ENCODE results near the gene GLDC.
A peak's percentile ranks its signal among the peaks of the same experiment; 100 is the strongest.
"Not testable (repeated sequence)": the region's sequence is repeated elsewhere in the genome, so short reads cannot be mapped to it uniquely, and the experiment has no call there.

Gene GLDC

GRCh38 chr9:6645355-6646292 lies at the start of gene GLDC:
TSS of gene GLDC (minus strand) at chr9:6645729. CDS start at chr9:6645499, 230 bp downstream.
- DNase-seq: peak; percentile 67
- no peaks in the 10 kb centered on the region for H3K36me3 Mint-ChIP-seq
- no peak within 1 kb of the TSS for H3K27ac Mint-ChIP-seq
- peak within 1 kb of the TSS; percentile 72 for H3K4me3 Mint-ChIP-seq
- peaks cover 88% of the 10 kb centered on the region for H3K27me3 Mint-ChIP-seq
- CTCF ChIA-PET: interaction anchor here (1.4 kb wide), 1 partner anchor 77 kb away, joined by 6 read pairs; no protein-coding TSS in a partner anchor
- H3K9me3 Mint-ChIP-seq: no peaks in the 10 kb centered on the region
- peaks cover 21% of the 10 kb centered on the region for H3K4me1 Mint-ChIP-seq

DNA sequence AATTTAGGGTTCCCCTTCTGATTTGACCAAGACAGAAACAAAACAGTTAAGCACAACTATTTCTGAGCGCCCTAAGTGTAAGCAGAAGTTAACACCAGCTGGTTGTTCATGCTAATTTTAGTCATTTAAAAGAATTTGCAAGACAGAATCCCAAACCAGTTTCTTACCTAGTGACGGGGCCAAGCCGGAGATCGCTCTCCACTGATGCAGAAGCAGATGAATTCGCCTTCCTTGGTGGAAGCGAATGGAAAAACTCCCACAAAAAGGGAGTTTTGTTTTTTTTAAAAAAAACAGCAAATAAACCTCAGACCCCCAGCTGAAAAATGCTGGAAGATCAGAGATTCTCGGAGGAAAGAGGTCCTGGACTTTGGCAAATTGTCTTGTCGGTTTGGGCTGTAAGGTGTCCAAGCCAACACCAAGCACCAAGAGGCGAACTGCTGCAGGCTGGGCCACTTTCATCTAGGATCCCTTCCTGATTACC lies 47.4 kb upstream of the GLDC start:
- H3K4me3 Mint-ChIP-seq: no peak overlapping the region
- no peaks in the 10 kb centered on the region for H3K27me3 Mint-ChIP-seq

DNA sequence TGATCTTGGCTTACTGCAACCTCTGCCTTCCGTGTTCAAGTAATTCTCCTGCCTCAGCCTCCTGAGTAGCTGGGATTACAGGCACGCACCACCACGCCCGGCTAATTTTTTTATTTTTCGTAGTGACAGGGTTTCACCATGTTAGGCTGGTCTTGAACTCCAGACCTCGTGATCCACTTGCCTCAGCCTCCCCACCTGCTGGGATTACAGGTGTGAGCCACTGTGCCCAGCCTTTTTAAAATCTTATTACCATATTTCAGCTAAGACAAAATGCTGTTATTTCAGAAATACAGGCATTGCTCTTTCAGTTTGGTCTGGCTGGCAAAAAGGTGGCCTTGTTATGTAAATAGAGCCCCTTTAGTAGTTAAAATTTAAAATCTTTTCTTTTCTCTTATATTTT lies 46.9 kb upstream of the GLDC start:
- CTCF ChIA-PET: interaction anchor here (0.6 kb wide), 1 partner anchor 11 kb away, joined by 3 read pairs; no protein-coding TSS in a partner anchor
- Mint-ChIP-seq H3K27ac (no peak overlapping the region), H3K4me3 (no peak overlapping the region), H3K36me3 (no peaks in the 10 kb centered on the region), H3K27me3 (no peaks in the 10 kb centered on the region), H3K4me1 (peaks cover 7% of the 10 kb centered on the region), H3K9me3 (no peaks in the 10 kb centered on the region)
- no peak for DNase-seq

More for the DNA sequence above, 47.4 kb upstream of the GLDC start:
- Mint-ChIP-seq H3K4me1 (peaks cover 7% of the 10 kb centered on the region), H3K27ac (no peak overlapping the region), H3K36me3 (no peaks in the 10 kb centered on the region), H3K9me3 (no peaks in the 10 kb centered on the region)
- no peak for DNase-seq
- CTCF ChIA-PET: interaction anchor here (1.1 kb wide), 1 partner anchor 10 kb away, joined by 3 read pairs; no protein-coding TSS in a partner anchor

DNA sequence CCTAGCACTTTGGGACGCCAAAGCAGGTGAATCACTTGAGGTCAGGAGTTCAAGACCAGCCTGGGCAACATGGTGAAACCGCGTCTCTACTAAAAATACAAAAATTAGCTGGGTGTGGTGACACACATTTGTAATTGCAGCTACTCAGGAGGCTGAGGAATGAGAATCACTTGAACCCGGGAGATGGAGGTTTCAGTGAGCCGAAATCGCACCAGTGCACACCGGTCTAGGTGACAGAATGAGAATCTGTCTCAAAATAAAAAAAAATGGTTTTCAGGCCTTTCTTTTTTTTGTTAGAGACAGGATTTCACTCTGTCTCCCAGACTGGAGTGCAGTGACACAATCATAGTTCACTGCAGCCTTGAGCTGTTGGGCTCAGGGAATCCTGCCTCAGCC lies 45.1 kb upstream of the GLDC start:
- not testable (repeated sequence) for H3K27ac Mint-ChIP-seq, H3K4me3 Mint-ChIP-seq, H3K9me3 Mint-ChIP-seq, H3K27me3 Mint-ChIP-seq, H3K4me1 Mint-ChIP-seq, H3K36me3 Mint-ChIP-seq, DNase-seq
- CTCF ChIA-PET: interaction anchor here (0.6 to 1.2 kb wide), 2 partner anchors 48 to 663 kb away, joined by 3 read pairs; no protein-coding TSS in a partner anchor

- Mint-ChIP-seq H3K9me3 (no peaks in the 10 kb centered on the region), H3K27ac (peak overlapping the region; percentile 14)
Observed at GRCh38 chr9:6689893-6690674, 44.6 kb upstream of the GLDC start.

GRCh38 chr9:6687180-6687579 lies 41.7 kb upstream of the GLDC start:
- Mint-ChIP-seq H3K27ac (no peak overlapping the region), H3K36me3 (peaks cover 3% of the 10 kb centered on the region), H3K9me3 (no peaks in the 10 kb centered on the region), H3K4me1 (peaks cover 20% of the 10 kb centered on the region), H3K27me3 (no peaks in the 10 kb centered on the region), H3K4me3 (no peak overlapping the region)
- no peak for DNase-seq
- CTCF ChIA-PET: interaction anchor here (0.8 to 1.4 kb wide), 2 partner anchors 43 to 102 kb away, joined by 3 read pairs; no protein-coding TSS in a partner anchor

More at GRCh38 chr9:6689893-6690674, 44.6 kb upstream of the GLDC start:
- Mint-ChIP-seq H3K36me3 (no peaks in the 10 kb centered on the region), H3K4me3 (no peak overlapping the region), H3K4me1 (peaks cover 7% of the 10 kb centered on the region), H3K27me3 (no peaks in the 10 kb centered on the region)
- CTCF ChIA-PET: interaction anchor here (0.6 to 1.4 kb wide), 3 partner anchors 48 to 663 kb away, joined by 3 read pairs; no protein-coding TSS in a partner anchor
- no peak for DNase-seq

GRCh38 chr9:6686396-6686795 lies 40.9 kb upstream of the GLDC start:
- no peak overlapping the region for H3K27ac Mint-ChIP-seq
- DNase-seq: no peak
- H3K4me3 Mint-ChIP-seq: no peak overlapping the region
- H3K4me1 Mint-ChIP-seq: peaks cover 20% of the 10 kb centered on the region
- CTCF ChIA-PET: interaction anchor here (0.8 to 1.4 kb wide), 2 partner anchors 44 to 101 kb away, joined by 3 read pairs; no protein-coding TSS in a partner anchor
- H3K36me3 Mint-ChIP-seq: peaks cover 3% of the 10 kb centered on the region
- no peaks in the 10 kb centered on the region for H3K27me3 Mint-ChIP-seq
- H3K9me3 Mint-ChIP-seq: no peaks in the 10 kb centered on the region

DNA sequence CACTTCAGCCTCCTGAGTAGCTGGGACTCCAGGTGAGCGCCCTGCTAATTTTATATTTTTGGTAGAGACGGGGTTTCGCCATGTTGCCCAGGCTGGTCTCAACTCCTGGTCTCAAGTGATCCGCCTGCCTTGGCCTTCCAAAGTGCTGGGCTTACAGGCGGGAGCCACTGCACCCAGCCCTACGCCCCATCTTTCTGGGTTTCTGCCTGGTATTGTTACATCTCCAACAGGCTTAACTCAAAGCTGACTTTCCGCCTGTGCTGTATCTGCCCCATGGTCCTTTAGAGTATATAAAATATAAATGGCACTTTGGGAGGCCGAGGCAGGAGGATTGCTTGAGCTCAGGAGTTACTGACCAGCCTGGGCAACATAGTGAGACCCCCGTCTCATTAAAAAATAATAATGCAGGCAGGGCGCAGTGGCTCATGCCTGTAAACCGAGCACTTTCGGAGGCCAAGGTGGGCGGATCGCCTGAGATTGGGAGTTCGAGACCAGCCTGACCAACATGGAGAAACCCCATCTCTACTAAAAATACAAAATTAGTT lies 36.5 kb upstream of the GLDC start:
- DNase-seq: no peak

GRCh38 chr9:6681147-6681956 lies 35.8 kb upstream of the GLDC start:
- DNase-seq: peak; percentile 95
- CTCF ChIA-PET: interaction anchor here (0.6 to 1.7 kb wide), 3 partner anchors 11 to 658 kb away, joined by 3 to 5 read pairs (median 3); no protein-coding TSS in a partner anchor
- Mint-ChIP-seq H3K4me3 (peak overlapping the region; percentile 91), H3K9me3 (no peaks in the 10 kb centered on the region), H3K27me3 (no peaks in the 10 kb centered on the region), H3K4me1 (peaks cover 21% of the 10 kb centered on the region), H3K36me3 (peaks cover 3% of the 10 kb centered on the region), H3K27ac (peak overlapping the region; percentile 100)

More for the DNA sequence above, 36.5 kb upstream of the GLDC start:
- H3K27me3 Mint-ChIP-seq: no peaks in the 10 kb centered on the region
- CTCF ChIA-PET: interaction anchor here (0.6 to 1.7 kb wide), 5 partner anchors 10 to 658 kb away, joined by 3 to 5 read pairs (median 3); no protein-coding TSS in a partner anchor
- peaks cover 3% of the 10 kb centered on the region for H3K36me3 Mint-ChIP-seq
- H3K27ac Mint-ChIP-seq: peak overlapping the region; percentile 100
- H3K4me3 Mint-ChIP-seq: peak overlapping the region; percentile 91
- H3K4me1 Mint-ChIP-seq: peaks cover 21% of the 10 kb centered on the region
- no peaks in the 10 kb centered on the region for H3K9me3 Mint-ChIP-seq

- Mint-ChIP-seq H3K4me1 (peaks cover 21% of the 10 kb centered on the region), H3K9me3 (no peaks in the 10 kb centered on the region), H3K27me3 (no peaks in the 10 kb centered on the region), H3K36me3 (peaks cover 3% of the 10 kb centered on the region), H3K27ac (peak overlapping the region; percentile 100), H3K4me3 (peak overlapping the region; percentile 91)
- DNase-seq: peak; percentile 80
- CTCF ChIA-PET: no interaction called here
Observed at GRCh38 chr9:6680797-6681146, 35.2 kb upstream of the GLDC start.

DNA sequence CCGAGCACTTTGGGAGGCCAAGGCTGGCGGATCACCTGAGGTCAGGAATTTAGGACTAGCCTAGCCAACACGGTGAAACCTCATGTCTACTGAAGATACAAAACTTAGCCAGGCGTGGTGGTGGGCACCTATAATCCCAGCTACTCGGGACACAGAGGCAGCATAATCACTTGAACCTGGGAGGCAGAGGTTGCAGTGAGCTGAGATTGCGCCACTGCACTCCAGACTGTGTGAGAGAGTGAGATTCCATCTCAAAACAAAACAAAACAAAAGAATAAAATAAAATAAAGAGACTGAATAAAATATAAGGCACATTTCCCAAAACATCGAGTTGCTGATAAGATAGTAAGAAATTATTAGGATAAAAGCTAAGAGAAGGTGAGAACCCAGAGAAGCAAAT lies 32.3 kb upstream of the GLDC start:
- no peaks in the 10 kb centered on the region for H3K36me3 Mint-ChIP-seq
- no peak for DNase-seq
- no peaks in the 10 kb centered on the region for H3K27me3 Mint-ChIP-seq
- H3K4me1 Mint-ChIP-seq: peaks cover 10% of the 10 kb centered on the region
- no peaks in the 10 kb centered on the region for H3K9me3 Mint-ChIP-seq
- no peak overlapping the region for H3K27ac Mint-ChIP-seq
- CTCF ChIA-PET: interaction anchor here (1.4 kb wide), 1 partner anchor 13 kb away, joined by 3 read pairs; no protein-coding TSS in a partner anchor
- no peak overlapping the region for H3K4me3 Mint-ChIP-seq

DNA sequence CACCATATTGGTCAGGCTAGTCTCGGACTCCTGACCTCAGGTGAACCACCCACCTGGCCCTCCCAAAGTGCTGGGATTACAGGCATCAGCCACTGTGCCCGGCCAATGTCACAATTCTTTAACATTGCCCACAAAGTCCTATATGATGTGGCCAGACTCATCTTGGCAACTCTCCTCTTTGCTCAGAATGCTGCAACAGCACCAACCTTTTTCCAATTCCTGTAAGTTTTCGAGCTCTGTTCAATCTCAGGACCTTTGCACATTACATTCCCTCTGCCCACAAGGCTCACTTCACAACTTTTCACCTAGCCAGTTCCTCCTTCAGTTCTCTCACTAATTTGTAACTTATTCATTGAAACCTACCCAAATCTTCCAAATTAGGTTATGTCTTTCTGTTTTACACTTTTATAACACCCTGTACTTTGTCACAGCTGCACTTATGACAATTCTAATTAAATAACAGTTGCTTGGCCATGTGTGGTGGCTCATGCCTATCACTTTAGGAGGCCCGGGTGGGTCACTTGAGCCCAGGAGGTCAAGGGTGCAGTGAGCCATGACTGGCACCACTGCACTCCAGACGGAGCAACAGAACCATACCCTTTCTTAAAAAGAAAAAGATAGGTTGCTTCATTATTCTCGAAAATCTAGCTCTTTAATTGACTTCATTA lies 30.9 kb upstream of the GLDC start:
- CTCF ChIA-PET: interaction anchor here (1.4 kb wide), 1 partner anchor 12 kb away, joined by 3 read pairs; no protein-coding TSS in a partner anchor
- H3K36me3 Mint-ChIP-seq: no peaks in the 10 kb centered on the region
- H3K4me1 Mint-ChIP-seq: peaks cover 7% of the 10 kb centered on the region
- peaks cover 2% of the 10 kb centered on the region for H3K27me3 Mint-ChIP-seq
- no peak overlapping the region for H3K27ac Mint-ChIP-seq
- no peak for DNase-seq
- H3K9me3 Mint-ChIP-seq: no peaks in the 10 kb centered on the region
- no peak overlapping the region for H3K4me3 Mint-ChIP-seq
